A549 treated with Mapracorat at 1 μM for 4 hours (cell line): ENCODE measurements around the gene C5orf58. TPM values are rescaled to one million over a fixed set of nuclear protein-coding genes. Genes with fewer than 3 reads are reported as not detected.

Experiments
- total RNA-seq: library from RNA; stranded (reverse); fragments of 200-300 nt; extraction: Qiagen RNA extraction; gene quantifications from 5 replicates; pipeline ENCODE4 v1.2.3, GENCODE V29; 2022

C5orf58 gene
- not detected in 5 replicates for total RNA-seq

GRCh38 chr5:170232786-170233185, at the start of gene C5orf58:
TSS of gene C5orf58 (plus strand) at chr5:170232985. CDS start at chr5:170234977, 1,992 bp downstream.

Other genes starting within 250 kb of the C5orf58 start
- not detected in 5 replicates for gene FOXI1, start 127.1 kb upstream of the C5orf58 start, total RNA-seq
- not detected in 5 replicates for gene LCP2, start 64.8 kb downstream of the C5orf58 start, total RNA-seq
- gene KCNMB1, start 156.4 kb downstream of the C5orf58 start, total RNA-seq: not detected in 5 replicates